Measurements from ENCODE around the gene AMBP.

AMBP gene

GRCh38 chr9:114031037-114031630 lies 47.0 kb downstream of the AMBP start:
- DNase-seq (ENCODE audit: low read depth in 2 of 2), result no peak

- DNase-seq (ENCODE audit: low read depth in 2 of 2), result no peak
These were observed 47.7 kb downstream of the AMBP start for GRCh38 chr9:114030364-114030763.

- DNase-seq (ENCODE audit: low read depth in 2 of 2), result no peak
These were observed 48.6 kb downstream of the AMBP start for GRCh38 chr9:114029311-114030170.

DNA sequence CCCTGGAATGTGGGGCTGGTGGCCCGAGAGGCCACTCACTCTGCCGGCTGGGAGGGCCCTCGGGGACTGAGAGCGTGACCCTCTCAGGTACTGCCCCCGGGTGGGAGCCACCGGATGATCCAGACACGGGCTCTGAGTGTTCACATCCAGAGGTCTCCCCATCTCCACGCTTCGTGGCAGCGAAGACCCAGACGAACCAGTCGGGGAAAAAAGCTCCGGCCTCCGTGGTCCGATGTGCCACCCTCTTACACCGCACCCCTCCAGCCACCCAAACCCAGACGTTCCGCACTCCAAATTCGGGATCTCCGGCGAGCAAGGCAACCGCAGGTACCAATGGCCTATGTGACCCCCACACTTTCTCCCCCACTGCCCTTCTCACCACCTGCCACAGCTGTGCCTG lies 49.5 kb downstream of the AMBP start:
- DNase-seq (ENCODE audit: low read depth in 2 of 2), result no peak

DNA sequence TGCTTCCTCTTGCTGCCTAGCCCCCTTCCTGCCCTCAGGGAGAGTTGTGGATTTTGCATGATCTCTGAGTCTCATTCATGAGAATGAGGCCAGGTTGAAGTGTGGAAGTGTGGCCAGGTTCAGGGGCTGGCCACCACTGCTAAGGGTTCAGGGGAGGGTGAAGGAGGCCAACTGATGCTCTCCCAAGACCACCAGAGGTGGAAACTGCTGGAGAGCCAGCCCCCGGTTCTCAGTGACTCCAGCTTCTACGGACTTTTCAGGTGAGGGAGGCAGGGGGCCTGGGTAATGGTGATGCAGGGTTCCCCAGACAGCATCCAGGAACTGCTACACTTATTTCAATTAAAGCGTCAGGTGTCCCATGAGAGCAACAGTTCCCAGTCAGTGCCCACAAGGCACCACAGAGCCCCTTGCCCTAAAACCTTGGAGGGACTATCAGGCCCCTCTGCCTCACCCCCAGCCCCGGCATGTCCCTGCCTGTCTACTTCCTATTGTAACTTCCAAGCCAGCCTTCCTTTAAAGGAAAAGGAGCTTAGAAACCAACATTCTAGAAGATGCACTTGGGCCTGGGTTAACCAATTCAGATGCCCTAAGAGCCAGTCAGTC lies 50.1 kb downstream of the AMBP start:
- DNase-seq (ENCODE audit: low read depth in 2 of 2), result no peak

DNA sequence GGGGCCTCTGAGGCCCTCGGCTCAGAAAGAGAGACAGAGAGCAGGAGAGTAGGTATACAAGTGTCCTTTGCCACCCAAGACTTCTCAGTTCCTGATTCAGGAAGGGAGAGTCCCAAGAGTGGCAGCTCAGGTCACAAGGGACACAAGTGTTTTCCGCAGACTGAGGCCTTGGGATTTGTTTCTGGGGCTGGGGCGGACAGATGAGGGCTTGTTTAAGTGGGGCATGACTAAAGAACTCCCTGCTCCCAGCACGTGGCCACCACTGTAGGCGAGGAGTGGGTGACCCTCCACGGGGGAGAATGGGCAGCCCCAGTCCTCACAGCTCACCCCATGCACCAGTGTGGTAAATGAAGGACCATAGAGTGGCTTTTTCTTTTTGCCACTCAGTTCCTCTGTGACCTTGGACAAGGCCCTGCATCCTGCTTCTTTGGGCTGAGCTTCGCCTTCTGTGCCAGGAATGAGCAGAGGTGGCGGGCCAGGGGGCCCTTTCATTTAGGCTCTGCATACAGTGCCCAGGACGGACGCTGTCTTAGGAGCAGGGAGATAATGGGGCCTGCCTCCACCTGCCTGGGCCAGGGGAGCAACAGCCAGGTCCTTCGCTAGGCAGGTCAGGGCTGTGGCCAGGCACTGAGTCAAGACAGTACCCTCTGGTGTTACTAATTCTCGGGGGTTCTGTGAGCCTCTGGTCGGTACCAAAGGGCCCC lies 50.8 kb downstream of the AMBP start:
- no peak for DNase-seq (ENCODE audit: low read depth in 2 of 2)

- DNase-seq (ENCODE audit: low read depth in 2 of 2), result no peak
These were observed 51.8 kb downstream of the AMBP start for GRCh38 chr9:114026335-114026734.

GRCh38 chr9:114025760-114026159 lies 52.3 kb downstream of the AMBP start:
- DNase-seq (ENCODE audit: low read depth in 2 of 2), result no peak

GRCh38 chr9:114025196-114025753 lies 52.8 kb downstream of the AMBP start:
- DNase-seq (ENCODE audit: low read depth in 2 of 2), result no peak

- DNase-seq (ENCODE audit: low read depth in 2 of 2), result no peak
These were observed 54.1 kb downstream of the AMBP start for GRCh38 chr9:114023961-114024360.

DNA sequence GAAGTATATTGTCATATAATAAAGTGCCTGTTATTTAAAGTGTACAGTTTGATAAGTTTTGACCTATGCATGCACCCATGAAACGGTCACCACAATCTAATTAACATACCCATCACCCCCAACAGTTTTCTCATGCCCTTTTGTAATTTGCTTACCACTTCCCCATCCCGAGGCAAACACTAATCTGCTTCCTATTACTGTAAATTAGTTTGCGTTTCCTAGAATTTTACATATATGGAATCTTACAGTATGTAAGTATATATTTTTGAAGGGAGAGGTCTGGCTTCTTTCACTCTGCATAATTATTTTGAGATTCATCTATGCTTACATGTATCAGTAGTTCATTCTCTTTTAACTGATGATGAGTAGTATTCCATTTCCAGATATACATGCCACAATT lies 56.5 kb downstream of the AMBP start:
- DNase-seq (ENCODE audit: low read depth in 2 of 2), result no peak

DNA sequence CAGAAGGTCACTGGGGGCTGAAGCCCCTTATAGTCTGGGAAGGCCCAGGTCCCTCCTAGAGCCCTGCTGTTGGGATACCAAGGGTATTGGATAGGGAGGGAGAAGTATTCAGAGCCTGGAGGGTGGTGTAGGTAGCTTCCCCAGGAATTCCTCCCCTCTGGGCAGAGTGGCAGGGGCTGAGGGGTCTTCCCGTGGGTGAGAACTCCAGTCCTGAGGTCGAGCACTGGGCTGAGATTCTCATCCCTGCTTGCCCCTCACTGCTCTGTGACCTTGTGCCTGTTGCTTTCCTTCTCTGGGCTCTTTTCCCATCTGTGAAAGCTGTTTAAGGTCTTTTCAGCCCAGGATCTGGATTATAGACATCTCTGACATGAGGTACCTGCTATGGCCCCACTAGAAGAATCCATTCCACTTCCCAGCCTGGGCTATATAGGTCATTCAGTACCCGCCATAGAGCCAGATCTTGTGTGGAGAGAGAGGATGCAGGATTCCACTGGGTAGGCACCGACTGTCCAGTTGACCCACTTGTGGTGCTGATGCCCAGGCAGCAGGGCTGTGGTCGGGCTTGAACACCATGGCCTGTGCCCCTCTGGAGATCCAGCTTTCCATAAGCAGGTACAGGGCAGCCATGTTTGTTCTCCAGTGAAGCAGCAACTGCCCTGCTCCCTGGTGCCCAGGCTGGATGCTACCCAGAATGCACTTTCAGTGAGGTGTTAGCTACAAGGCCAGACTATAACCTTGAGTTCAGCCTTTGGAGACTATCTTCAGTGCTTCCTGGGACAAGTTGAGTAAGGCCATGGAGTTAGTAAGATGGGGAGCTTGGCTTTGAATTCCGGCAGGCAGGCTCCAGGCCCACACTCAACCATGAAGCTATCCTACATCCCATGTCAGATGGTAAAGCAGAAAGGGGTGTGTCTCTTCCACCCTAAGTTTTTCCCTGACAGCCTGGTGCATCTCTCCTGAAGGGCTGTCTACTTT lies 60.1 kb downstream of the AMBP start:
- DNase-seq (ENCODE audit: low read depth in 2 of 2), result no peak

DNA sequence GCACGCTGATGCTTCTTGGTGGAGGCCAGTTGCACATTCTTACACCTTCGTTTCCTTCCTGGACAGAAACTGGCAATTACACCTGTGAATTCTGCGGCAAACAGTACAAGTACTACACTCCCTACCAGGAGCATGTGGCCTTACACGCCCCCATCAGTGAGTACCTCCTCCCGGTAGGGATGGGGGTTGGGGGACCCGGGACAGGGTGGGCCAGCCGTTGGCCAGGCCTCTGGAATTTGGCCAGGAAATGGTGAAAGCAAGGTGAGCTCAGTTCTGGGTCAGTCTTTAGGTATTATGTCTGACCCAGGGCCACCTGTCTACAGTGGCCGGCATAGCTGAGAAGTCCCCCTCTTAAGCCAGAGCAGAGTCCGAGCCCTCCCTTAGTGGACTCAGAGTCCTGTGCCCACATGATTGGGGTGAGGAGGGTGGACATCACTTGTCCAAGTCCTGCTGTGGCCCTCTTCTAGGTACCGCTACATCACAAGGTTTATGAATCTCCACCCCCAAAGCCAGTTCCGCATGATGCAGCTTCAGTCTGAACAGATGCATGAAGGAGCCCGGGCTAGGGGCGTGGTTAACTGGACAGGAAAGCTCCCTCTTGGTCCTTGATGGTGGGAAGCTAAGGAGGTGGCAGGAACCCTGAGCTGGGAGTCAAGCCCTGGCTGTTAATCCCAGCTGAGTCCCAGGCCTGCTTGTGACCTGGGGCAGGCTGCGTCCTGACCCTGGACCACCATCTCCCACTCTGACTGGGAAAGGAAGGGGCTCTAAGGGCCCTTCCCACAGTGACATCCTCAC lies 61.3 kb downstream of the AMBP start:
- no peak for DNase-seq (ENCODE audit: low read depth in 2 of 2)

DNA sequence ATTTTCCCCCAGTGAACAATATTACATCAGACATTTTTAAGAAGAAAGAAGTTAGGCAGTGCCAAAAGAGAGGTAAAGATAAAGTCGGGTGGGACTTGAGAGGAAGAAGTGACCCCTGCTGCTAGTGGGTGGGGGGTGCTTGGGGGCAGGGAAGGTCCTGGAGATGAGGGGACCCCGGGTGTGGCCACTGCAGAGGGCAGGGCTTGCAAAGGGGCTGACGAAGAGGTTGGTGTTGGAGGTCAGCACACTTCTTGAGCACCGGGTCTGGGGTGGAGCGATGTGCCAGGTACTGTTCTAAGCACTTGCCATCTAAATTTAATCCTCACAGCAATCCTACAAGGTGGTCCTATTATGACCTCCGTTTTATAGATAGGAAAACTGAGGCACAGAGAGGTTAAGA lies 62.0 kb downstream of the AMBP start:
- no peak for DNase-seq (ENCODE audit: low read depth in 2 of 2)

GRCh38 chr9:114015607-114016006 lies 62.5 kb downstream of the AMBP start:
- DNase-seq (ENCODE audit: low read depth in 2 of 2), result no peak

- DNase-seq (ENCODE audit: low read depth in 2 of 2), result no peak
These were observed 64.1 kb downstream of the AMBP start for GRCh38 chr9:114014044-114014443.

- no peak for DNase-seq (ENCODE audit: low read depth in 2 of 2)
These were observed 66.0 kb downstream of the AMBP start for GRCh38 chr9:114012126-114012525.

- DNase-seq (ENCODE audit: low read depth in 2 of 2), result no peak
These were observed 66.8 kb downstream of the AMBP start for GRCh38 chr9:114011313-114011712.
